CD4-positive, alpha-beta T cell treated with Interleukin-12 subunit alpha and Interleukin-12 subunit beta, for 1 hour (primary cell): ENCODE measurements around the gene CD300LG.
"Not testable (repeated sequence)": the region's sequence is repeated elsewhere in the genome, so short reads cannot be mapped to it uniquely, and the experiment has no call there.

Experiments
- DNase-seq: peaks from one replicate; pipeline ENCODE4 v3.0.0-alpha.2; 2020

Gene CD300LG

DNA sequence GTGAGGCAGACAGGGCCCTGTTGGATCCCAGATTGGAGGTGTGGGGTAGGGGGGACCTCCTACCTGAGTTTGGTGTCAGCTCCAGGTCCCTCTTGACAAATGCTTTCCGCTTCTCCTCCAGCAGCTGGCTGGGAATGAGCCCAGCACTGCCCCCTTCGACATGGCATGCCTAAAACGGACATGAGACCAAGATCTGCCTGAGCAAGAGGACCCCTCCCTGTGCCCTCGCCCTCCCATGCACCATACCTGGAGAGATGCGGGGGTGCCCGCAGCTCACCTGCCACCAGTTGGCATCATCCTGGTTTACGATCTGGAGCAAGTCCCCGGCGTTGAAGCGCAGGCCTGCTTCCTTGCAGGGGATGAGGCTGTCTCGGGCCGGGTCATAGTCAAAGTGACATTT, 34.2 kb downstream of the CD300LG start:
- DNase-seq: no peak

DNA sequence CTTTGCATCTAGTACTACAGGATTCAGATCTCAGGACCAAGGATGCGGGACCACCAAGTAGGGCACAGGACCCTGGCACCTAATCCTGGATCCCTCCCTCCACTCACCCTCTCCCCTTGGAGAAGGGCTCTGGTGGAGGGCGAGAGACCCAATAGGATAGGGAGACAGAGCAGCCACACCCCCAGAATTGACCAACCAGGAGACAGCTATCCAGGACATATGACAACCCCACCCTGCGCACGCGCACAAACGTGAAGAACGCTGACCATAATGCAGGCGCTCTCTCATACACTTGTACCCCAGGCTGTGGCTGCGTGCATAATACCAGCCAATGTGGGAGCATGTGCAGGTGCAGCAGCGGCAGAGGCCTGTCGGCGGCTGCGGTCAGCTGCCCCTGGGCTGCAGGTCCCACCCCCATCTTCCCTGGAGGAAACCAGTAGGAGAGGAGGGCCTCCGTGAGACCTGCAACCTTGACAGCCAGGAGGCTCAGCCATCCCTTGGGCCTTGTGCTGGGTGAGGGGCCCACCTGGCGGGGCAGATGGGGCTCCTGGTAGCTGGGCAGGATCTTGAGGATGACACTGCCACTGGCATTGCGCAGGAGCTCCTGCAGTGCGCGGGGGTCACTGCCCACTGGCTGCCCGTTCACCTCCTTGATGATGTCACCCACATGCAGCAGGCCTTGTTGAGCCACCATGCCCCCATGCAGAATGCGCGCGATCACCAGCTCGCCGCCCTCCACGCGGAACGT, 35.0 kb downstream of the CD300LG start:
- no peak for DNase-seq

DNA sequence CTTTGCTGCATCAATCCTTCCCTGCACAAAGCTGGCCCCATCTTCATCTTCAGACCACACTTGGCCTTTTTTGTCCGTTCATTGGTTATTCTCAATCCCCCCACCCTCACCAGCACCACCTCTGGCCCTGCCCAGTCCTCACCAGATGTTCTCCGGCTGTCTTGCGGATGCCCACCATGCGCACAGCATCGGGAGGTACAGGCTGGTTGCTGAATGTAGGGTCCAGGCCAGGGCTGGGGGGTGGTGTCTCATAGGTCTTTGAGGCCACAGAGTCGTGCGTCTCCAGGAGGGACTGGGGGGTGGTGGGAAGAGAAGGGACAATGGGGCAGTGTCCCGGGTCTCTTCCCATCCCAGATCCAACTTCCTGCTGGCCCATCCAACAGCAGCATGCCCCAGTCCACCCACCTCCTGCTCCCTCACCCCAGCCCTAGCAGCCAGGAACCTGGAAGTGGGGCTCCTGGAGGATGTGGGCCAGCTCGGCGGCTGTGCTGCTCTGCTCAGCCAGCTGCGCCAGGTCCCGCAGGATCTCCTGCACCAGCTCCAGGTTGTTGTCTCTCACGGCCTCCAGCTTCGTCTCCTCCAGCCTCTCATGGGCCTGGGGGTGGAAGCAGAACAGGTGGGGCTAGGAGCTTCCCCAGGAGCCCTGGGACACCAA, 35.9 kb downstream of the CD300LG start:
- DNase-seq: no peak

DNA sequence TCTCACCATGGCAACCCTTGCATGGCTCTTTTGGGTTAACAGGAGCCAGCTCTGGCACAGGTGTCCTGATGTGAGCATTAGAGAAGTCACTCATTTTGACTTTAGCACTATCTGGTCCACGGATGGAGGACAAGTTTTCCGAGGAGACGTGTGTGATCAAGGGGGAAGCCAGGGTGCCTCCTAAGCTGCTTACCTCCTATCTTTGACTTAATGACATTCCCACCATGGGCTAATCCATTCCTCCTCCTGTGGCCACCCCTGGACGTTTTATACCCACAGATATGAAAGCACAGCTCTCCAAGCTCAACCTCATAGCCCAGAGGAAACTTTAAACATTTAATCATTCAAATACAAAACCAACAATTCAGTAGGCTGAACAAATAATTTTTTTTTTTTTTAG, 41.6 kb downstream of the CD300LG start:
- no peak for DNase-seq

DNA sequence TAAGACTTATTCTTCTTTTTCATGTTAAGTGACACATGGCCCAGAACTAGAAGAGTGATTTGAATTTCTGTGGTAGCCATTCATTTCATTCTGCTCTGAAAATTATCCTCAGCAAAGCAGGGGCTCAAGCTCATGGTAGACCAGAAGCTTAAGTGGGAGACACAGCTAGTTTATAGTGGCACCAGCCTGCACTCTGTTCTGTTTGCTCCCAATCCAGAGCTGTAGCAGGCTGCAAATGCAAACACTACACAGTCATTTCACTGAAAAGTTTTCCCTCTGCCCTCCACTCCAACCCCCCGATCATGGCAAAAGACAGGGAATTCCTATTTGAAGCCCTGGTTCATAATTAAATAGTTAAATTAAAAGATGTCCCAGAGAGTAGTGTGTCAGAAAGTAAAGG, 43.3 kb downstream of the CD300LG start:
- DNase-seq: no peak

DNA sequence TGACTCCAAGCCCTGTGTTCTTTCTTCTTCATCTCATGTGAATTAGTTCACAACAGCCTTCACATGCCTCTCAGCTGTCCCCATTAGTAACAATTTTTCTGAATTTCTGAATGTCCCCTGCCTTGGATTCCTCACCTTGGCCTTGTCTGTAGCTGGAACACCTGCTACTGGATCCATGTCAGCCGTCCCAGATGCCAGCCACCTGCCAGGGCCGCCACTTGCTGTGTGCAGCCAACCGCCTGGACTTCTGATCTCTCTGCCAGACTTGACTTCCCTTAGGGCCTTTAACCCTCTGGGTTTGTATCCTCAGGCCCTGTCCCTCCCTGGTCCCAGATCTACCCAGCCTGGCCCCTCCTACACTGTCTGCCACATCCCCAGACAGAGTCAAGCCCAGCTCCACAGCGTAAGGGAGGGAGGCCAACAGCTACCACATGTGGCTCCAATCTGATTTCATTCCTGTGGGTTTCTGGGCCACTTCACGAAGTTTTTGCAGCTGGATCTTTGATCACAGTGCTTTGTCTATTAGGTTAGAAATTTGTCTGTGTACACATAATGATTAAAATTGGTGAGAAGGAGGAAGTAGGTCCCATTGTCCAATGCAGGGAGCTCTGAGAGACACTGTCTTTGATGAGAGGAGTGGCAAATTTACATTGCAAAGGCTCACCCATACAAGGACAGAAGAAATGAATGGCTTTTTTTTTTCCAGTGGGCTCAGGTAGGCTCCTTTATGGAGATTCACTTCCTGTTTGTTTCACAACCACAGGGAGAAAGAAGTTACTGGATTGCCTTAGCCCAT, 45.1 kb downstream of the CD300LG start:
- DNase-seq: no peak

DNA sequence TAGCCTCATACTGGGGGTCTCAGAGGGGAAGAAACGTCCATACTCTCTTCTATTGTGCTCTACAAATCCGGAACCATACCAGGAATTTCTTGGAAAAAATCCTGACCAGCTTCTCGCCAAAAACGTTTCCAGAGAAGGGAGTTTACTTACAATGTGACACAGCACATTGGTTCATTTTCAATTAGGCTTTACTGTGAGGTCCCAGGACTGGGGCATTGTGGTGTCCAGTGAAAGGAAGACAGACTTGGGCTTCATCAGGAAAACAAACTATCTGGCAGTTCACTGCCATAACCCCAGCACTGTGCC, 45.6 kb downstream of the CD300LG start:
- DNase-seq: no peak

DNA sequence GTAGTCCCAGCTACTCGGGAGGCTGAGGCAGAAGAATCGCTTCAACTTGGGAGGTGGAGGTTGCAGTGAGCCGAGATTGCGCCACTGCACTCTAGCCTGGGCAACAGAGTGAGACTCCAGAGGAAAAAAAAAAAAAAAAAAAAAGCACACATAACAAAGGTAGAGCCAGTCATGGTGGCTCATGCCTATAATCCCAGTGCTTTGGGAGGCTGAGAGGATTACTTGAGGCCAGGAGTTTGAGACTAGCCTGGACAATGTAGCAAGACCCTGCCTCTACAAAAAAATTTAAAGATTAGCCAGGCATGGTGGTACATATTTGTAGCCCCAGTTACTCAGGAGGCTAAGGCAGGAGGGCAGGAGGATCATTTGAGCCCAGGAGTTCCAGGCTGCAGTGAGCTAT, 47.5 kb downstream of the CD300LG start:
- not testable (repeated sequence) for DNase-seq

DNA sequence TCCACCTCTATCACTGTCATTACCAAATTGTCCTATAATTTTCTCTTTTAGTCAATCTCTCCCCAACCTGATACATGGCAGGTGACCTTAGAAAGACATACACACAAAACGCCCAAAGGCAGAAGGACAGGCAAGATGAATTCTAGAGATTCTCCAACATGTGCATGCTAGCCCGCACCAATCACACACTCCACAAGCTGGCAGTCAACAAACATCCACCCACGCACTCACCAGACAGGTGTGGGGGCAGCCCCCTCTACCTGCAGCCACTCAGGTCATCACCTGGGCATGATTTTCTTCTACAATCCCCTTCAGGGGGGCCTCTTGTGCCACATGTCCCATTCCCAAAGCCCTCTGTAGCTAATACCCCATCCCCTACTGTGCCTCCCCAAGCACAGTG, 50.9 kb downstream of the CD300LG start:
- DNase-seq: no peak

DNA sequence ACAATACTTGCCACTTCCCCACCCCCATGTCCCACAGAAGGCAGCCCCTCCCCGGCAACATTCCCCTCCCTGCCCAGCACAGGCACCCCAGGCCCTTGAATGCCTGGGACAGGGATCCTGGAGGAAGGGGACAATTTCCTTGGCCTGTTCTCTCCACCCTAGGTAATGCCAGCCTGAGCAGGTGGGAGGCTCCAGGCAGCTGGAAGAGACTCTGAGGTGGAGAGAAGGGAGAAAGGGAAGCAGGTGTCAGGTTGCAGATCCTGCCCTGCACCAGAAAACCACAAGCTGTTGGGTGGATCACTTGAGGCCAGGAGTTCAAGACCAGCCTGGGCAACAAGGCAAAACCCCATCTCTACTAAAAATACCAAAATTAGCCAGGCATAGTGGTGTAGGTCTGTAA, 51.5 kb downstream of the CD300LG start:
- no peak for DNase-seq

DNA sequence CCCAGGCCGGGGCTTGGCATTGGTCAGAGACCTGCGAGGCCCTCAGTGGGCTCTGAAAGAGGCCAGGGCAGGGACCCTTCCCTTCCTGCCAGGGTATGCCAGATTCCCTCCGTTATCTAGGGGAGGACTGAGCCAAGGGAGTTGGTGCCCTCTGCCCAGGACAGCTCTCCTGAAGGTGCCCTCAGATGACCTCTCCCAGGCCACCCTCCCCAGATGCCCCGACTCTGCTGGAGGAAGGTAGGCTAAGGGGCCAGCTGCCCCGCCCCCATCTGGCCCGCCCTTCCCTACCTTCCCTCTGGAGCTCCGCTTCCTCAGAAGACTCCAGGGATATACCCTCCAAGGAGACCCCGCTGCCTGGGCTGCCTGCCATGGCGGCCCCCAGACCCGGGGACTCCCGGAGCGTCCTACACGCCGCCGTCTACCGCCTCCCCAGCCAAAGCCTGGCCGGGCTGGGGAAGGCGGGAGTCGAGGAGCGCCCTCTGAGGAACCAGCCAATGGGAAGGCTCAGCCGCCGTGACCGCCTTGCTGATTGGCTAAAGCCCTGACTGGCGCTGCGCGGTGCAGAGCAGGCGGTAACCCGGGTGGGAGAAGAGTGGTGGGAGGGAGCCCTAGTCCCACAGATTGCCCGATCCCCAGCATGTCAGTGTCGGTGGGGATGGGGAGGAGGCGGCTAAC, 53.3 kb downstream of the CD300LG start:
- DNase-seq: peak; percentile 84

DNA sequence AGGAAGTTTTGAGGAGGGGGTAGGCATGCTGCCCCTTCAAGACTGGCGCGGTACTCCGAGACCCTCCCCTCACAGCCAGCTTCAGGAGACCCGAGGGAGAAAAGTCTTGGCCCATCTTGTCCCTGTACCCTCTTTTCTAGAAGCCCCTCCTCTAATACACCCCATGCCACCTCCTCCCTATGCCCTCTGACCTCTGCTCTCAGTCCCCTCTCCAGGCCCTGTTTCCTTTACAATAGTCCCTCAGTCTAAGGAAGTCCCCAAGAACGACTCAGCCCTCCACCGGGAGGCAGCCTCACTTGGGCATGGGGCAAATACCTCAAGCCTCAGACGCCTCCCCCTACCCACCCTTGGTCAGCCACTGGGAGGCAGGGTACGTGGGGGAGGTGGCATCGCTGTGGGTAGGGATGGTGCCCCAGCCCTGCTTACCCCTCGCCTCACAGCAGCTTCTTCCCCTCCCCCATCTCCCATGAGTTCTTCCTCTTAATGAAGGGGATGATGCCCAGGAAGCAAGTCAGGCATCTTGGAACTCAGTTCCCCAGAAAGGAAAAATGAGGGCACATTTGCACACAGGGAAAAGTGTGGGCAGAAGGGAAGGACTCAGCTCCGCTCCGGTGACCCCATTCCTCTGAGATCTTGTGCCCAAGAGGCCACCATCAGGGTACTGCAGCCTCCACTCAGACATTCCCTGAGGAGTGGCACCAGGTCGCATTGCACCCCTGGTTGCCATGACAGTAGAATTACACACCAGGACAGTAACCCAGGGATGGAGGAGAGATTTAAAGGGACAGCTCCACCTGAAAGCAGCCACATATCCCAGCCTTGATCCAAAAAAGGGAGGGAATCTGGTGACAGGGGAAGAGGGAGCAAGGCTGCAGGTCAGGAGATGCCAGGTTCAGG, 54.1 kb downstream of the CD300LG start:
- no peak for DNase-seq

DNA sequence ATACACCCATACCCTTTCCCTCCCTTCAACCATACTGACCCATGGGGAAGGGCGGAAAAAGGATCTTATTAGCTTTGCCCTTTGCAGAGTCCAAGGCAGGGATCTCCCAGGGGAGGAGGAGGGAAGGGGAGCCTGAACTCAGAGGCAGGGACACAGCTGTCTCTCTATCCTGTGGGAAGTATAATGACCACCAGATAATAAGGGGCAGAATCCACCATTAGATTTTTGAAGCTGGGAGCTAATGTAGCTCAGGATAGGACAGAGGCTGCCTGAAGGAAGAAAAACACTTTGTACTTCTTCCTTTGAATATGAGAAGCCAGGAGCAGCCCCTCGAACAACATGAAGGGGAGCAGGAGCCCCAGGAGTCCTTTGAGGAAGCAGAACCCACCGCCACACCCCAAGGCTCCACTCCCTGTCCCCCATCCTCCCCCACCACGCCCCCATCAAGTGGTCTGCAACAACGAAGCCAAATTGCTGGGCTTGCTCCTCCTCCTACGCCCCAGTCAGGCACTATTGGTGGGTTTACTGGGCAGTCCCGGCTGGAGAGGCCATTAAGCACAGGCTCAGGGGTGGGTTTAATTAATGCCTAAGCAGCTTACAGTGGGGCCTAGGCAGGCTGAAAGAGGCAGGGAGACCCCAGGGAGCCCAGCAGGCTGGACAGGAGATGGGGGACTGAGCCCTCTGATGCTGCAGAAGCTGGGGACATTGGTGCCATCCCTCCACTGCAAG, 55.0 kb downstream of the CD300LG start:
- no peak for DNase-seq

DNA sequence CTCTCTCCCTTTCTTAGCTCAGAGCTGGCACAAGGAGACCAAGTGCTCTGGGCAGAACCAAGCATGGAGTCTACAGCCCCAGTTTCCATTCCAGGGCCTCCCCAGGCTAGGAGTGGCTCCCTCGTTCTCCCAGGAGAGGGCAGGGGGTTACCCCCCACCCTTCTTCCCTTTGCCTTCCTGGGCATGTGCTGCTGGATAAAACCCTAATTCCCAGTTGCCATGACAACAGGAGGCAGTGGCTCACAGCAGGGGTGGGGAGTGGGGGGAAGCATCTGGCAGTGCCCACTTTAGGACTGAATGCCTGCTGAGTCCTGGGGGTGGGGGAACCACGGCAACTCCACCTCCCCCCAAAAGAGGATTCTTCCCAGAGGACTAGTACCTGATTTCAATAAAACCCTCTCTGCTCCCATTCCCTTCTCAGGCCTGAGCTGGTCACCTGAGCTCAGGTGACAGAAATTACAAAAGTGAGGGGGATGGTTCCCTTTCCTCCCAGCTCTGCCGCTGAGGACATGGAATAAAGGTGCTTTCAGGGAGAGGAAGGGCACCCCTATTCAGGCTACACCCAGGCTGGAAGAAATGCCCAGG, 58.5 kb downstream of the CD300LG start:
- DNase-seq: no peak

DNA sequence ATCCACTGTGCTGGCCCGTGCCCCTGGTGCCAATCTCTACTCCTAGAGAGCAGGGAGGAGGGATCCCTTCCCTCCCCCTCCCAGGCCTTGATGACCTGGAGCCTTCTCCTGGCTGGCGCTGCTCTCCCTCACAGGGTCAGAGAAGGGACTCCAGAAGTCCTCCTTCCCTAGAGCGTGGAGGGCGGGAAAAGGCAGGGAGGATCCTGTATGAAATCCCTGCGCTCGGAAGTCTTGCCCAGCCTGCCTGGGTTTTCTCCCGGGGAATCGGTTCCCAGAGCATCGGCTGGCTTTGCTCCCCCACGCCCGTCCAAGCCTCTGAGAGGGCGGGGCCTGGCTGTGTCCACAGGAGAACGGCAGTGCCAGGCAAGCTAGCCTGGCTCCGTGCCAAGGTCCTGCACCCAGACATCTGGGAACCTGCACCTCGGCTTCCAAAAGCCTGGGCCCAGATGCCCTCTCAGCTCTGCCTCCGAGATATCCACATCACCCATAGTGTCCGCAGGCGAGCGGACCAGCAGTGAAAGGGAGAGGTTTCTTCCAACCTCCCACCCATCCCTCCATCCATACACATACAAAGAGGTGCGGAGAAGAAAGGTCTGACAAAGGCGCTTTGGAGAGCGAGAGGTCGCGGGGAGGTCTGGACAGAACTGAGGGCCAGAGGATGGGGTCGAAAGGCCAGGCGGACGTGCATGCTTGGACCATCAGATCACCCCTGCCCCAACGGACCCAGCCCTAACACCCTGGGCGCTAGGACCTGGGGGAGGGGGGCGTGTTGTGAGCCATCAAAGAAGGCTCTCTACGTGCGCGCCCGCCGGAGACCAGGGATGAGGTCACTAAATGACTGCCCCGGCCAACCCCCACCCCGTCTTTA, 59.2 kb downstream of the CD300LG start:
- DNase-seq: peak; percentile 39

DNA sequence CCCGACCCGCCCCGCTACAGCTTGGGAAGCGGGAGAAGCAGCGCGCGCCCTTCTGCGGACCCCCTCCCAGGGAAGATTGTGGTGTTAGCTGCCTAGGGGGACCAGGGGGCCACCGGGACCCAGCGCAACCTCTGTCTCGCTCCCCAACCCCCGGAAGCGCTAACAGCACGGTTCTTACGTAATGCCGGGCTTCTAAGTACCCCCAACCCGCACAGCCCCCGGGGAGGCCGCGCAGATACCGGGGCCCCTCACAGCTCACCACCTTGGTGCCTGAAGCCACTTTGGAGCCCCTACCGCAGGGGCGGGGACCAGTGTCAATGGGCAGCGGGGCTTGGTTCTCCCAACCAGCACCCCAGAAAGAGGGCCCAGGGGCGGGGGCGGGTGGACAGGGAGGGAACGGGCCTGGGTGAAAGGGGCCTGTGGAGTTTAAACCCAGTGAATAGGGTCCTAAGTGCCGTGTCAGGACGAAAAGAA, 60.0 kb downstream of the CD300LG start:
- peak; percentile 29 for DNase-seq

DNA sequence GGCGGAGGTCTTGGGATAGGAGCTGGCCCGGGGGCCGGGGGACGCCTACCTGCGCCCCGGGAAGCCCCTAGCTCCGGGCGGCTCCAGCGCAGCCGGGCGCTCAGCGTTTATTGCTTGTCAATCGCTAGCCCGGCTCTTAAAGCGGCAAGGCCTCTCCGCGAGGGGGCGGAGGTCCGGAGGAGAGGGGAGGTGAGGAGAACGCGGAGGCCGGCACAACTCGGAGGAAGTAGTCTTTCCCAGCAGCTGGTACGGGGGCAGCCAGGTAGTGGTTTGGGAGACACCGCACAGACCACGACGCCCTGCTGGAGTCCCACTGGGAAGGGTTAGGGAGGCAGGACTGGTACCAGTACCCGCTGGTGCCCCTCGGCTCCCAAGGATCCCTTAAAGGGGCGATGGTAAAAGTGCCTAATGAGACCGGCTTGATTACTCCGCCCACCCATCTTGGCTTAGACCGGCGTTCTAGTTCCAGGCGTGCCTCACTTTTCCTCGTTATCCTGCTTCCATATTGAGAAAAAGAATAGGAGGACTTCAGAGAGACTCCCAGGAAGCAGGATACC, 60.5 kb downstream of the CD300LG start, which contains the start of gene MPP2:
Gene MPP2 (minus strand): TSS at position 112 of the 557 bp plus-strand sequence. CDS start 3,076 bp downstream, outside the sequence.
- DNase-seq: peak; percentile 57

DNA sequence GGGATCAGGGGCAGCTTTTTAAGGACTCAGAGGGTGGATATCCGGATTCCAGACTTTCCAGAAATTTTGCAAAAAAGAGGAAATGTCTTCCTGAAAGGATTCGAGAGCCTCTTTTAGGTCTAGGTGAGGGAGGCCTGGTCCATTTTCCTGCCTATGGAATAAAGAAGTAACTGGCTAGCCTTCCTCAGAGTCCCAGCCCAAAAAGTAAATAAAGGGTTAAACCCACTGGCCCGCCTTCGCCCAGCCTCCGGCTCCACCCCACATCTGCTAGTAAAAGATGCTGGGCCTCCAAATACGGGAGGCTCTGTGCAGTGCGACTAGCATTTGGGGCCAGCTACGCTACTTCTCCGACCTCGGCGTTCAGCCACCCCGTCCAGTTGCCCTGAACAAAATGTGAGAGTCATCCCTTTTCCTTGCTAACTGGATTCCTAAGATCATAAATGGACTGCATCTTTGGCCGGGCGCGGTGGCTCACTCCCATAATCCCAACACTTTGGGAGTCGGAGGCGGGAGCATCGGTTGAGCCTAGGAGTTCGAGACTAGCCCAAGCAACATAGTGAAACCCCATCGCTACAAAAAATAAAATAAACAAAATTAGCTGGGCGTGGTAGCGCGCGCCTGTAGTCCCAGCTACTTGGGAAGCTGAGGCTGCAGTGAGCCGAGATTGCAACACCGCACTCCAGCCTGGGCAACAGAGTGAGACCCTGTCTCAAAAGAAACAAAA, 61.2 kb downstream of the CD300LG start:
- peak; percentile 66 for DNase-seq
